Sigmoid colon (tissue), 4 donors: ENCODE measurements around the gene SLC23A1.

Source experiments
- POLR2AphosphoS5 ChIP-seq, 4 donors: sonication (generic); formaldehyde crosslinking; IDR thresholded peaks; one replicate each; pipeline ENCODE4 v1.6.1; 2017; ENCODE audit warnings: antibody characterized with exemption in 4 of 4
- TF ChIP-seq, protein P1 (sequence below), 4 experiments: fragments of 450-650 bp in 3 of 4; fragments of 200-600 bp in 1 of 4; IDR thresholded peaks; one replicate each; pipeline ENCODE4 v1.5.1; 2016 to 2019; ENCODE audit warnings: antibody characterized with exemption in 4 of 4, mild to moderate bottlenecking in 3 of 4, moderate library complexity in 2 of 4

DNA sequence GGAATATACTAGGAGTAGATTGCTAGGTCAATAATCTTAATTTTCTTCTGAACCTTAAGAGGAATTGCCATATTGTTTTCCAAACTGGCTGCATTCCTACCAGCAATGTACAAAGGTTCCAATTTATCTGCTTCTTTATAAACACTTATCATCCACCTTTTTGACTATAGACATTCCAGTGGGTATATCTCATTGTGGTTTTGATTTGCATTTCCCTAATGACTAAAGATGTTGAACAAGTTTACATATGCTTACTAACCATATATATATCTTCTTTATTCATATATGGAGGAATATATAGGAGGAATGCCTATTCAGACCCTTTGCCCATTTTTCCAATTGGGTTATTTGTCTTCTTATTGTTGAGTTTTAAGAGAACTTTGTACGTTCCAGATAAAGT, 48.6 kb upstream of the SLC23A1 start:
- TF ChIP-seq POLR2AphosphoS5 (IDR thresholded peaks at IDR 0.05) = no peak
- TF ChIP-seq, protein P1, sequence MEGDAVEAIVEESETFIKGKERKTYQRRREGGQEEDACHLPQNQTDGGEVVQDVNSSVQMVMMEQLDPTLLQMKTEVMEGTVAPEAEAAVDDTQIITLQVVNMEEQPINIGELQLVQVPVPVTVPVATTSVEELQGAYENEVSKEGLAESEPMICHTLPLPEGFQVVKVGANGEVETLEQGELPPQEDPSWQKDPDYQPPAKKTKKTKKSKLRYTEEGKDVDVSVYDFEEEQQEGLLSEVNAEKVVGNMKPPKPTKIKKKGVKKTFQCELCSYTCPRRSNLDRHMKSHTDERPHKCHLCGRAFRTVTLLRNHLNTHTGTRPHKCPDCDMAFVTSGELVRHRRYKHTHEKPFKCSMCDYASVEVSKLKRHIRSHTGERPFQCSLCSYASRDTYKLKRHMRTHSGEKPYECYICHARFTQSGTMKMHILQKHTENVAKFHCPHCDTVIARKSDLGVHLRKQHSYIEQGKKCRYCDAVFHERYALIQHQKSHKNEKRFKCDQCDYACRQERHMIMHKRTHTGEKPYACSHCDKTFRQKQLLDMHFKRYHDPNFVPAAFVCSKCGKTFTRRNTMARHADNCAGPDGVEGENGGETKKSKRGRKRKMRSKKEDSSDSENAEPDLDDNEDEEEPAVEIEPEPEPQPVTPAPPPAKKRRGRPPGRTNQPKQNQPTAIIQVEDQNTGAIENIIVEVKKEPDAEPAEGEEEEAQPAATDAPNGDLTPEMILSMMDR (IDR thresholded peaks at IDR 0.05) = no peak
